Epithelial cell of prostate (primary cell): ENCODE measurements around the gene STIP1.

ENCODE experiments used
- DNase-seq: peaks from one replicate; pipeline ENCODE4 v3.0.0-alpha.2; 2011; ENCODE audit warnings: low read depth, low spot score
- H3K27ac ChIP-seq: fragments of 450-650 bp; 2 replicates; pipeline ENCODE4 v1.5.1; 2017; ENCODE audit warnings: mild to moderate bottlenecking

The STIP1 gene

DNA sequence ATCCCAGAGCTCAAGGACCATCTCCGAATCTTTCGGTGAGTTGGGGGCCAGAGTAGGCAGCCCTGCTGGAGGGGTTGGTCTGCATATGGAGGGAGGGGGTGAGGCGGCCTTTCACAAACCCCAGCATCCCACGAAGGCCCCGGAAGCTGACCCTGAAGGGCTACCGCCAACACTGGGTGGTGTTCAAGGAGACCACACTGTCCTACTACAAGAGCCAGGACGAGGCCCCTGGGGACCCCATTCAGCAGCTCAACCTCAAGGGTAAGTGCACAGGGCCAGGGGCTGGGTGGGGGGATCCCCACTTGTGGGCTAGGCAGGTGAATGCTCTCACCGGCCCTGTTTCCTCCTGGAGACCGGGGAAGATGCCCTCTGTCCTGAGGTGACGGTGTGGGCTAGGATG is 33.8 kb downstream of the STIP1 start:
- no peak overlapping the region for H3K27ac ChIP-seq
- no peak for DNase-seq

DNA sequence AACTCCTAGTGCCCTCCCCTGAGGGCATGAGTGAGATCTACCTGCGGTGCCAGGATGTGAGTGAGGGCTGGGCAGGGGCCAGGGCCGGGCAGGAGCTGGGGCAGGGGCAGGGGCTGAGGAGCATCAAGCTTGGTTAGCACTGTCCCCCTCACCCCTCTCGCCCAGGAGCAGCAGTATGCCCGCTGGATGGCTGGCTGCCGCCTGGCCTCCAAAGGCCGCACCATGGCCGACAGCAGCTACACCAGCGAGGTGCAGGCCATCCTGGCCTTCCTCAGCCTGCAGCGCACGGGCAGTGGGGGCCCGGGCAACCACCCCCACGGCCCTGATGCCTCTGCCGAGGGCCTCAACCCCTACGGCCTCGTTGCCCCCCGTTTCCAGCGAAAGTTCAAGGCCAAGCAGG is 34.3 kb downstream of the STIP1 start:
- H3K27ac ChIP-seq, result no peak overlapping the region
- DNase-seq, result no peak

GRCh38 chr11:64220798-64221197 is 34.8 kb downstream of the STIP1 start:
- H3K27ac ChIP-seq, result no peak overlapping the region

DNA sequence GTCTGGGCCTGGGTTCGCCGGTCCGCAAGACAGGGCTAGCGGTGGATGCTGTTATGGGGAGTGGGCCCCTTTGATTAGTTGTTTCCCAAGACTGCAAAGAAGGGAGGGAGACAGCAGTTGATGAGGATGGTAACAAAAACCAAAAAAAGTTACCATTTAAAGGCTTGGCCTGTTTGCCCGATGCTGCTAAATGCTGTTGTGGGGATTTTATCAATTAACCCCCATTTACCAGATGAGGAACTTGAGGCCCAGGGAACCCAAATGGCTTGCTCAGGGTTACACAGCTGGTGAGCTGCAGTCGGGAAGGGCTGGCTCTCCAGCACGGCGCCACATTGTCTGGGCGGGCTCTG is 36.7 kb downstream of the STIP1 start:
- no peak for DNase-seq
- H3K27ac ChIP-seq, result no peak overlapping the region

More at GRCh38 chr11:64220798-64221197, 34.8 kb downstream of the STIP1 start:
- DNase-seq, result no peak

GRCh38 chr11:64223001-64223651 is 37.2 kb downstream of the STIP1 start:
- peak overlapping the region; percentile 10 for H3K27ac ChIP-seq
- no peak for DNase-seq

DNA sequence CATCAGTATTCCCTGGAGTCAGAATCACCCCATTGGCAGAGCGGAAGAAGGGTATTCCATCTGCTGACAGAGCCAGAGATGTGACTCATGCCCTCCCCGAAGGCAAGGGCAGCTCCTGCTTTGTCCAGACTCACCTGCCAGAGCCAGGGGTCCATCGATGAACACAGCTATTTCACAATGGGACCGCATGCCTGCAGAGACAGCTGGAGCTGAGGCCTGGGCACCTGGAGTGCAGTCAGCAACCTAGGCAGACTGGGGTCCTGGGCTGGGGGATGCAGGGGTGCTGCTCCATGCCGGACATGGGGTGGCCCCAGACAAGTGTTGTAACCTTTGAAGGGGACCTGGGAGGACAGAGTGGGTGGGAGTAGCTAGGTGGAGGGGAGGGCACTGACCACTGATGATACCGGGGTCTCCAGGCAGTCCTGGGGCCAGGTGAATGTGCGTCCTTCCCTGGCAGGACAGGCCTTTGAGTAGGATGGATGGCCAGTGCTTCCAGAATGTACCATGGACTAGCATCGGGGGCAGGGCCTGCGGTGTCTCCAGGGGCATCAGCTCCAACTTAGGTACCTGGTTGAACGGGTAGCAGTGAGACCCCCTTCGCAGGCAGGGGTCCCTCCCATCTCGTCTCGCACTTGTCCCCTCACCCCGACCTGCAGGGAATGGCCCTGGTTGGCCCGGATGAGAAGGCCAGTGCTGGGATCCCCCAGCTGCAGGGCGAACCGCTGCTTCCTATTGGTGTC is 38.4 kb downstream of the STIP1 start:
- H3K27ac ChIP-seq, result peak overlapping the region; percentile 10
- DNase-seq, result no peak

DNA sequence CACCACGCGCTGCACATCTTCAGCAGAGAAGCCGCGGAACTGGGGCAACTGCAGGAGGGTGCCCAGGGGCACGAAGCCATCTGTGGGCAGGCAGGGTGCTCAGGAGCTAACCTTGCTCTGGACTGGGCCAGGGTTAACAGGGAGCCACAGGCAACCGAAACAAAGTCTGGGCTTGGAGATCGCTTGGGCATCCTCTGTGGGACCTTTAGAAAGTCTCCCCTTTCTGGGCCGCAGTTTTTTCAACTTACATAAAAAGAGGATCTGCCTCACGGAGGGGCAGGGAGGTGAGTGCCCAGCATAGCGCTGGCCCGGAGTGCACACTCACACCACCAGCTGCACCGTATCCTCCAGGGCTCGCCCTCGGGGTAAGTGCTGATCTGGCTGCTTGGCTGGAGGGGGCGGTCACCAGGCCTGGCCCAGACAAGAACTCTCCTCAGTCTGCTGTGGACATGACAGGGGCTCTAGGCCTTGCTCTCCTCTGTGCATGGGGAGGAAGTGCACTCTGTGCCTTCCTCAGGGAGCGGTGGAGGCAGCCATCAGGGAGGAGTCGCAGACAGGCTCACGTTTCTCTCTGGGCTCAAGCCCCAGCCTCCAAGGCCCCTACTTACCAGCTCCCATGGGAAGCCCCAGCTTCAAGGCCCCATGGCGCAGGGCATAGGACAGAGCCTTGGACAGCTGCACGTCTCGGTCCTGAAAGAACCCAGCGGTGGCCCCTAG is 39.1 kb downstream of the STIP1 start:
- no peak for DNase-seq
- H3K27ac ChIP-seq, result peak overlapping the region; percentile 66

GRCh38 chr11:64225608-64226506 is 39.9 kb downstream of the STIP1 start, which contains the start of the genes NUDT22 and TRPT1:
TSS of gene NUDT22 (plus strand) at chr11:64226274. CDS start at chr11:64226653, 379 bp downstream.
TSS of gene TRPT1 (minus strand) at chr11:64226186. CDS start at chr11:64225860, 326 bp downstream.
- H3K27ac ChIP-seq, result peak within 1 kb of the TSS; percentile 66
- no peak for DNase-seq

GRCh38 chr11:64226507-64227051 is 40.6 kb downstream of the STIP1 start:
- peak overlapping the region; percentile 66 for H3K27ac ChIP-seq
- DNase-seq, result no peak

DNA sequence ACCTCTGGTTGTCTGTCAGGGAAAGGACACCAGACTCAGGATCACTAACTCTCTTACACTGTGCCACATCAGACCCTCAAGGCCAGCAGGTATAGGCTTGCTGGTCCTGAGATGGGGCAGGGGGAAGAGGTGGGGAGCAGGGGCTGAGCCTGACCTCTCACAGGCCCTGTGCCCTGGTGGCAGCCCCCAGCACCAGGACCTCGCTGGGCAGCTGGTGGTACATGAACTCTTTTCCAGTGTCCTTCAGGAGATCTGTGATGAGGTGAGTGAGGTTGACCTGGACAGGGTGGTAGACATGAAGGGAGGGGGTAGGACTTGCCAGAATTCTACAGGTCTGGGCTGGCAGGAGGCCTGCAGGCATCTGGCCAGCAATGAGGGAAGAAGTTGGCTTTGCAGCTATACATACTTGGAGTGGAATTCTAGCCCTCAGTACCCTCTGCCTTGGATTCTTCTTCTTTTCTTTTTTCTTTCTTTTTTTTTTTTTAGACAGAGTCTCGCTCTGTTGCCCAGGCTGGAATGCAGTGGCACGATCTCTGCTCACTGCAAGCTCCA is 41.5 kb downstream of the STIP1 start:
- H3K27ac ChIP-seq, result peak overlapping the region; percentile 66
- DNase-seq, result no peak

- no peak for DNase-seq
- peak overlapping the region; percentile 34 for H3K27ac ChIP-seq
Observed at GRCh38 chr11:64229090-64229743, 43.2 kb downstream of the STIP1 start.

GRCh38 chr11:64229744-64230170 is 43.8 kb downstream of the STIP1 start:
- no peak for DNase-seq
- peak overlapping the region; percentile 34 for H3K27ac ChIP-seq

GRCh38 chr11:64230171-64230984 is 44.4 kb downstream of the STIP1 start, which contains the start of gene DNAJC4:
TSS of gene DNAJC4 (plus strand) at chr11:64230548. CDS start at chr11:64230855, 307 bp downstream.
- peak within 1 kb of the TSS; percentile 34 for H3K27ac ChIP-seq
- DNase-seq, result no peak

DNA sequence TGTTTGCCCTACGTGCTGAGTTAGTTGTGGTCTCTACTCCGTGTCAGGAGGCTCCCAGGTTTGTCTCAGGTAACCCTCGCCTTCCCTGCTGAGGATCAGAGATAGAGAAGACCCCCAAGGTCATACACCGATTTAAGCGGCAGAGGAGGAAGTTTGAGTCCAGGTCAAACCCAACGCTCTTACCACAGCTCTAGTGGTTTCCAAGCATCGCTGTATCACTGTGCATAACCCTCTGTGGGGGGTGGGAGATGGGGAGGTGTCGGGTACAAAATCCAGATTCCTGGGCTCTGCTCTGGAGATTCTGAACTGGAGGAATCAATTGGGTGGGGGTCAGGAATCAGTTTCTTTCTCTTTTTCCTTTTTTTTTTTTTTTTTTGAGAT is 45.0 kb downstream of the STIP1 start:
- peak overlapping the region; percentile 34 for H3K27ac ChIP-seq
- DNase-seq, result no peak

DNA sequence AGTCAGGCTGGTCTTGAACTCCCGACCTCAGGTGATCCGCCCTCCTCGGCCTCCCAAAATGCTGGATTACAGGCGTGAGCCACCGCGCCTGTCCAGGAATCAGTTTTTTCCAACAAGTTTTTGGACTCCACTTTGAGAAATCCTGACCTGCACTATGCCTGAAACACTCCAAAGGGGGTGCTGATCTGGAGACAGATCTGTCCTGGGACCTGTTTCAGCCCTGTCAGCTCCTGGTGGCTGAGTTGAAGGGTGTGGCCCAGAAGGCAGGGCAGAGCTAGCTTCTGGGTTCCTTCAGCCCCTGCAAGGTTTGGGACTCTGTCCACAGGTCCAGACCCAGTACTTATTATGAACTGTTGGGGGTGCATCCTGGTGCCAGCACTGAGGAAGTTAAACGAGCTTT is 45.6 kb downstream of the STIP1 start:
- no peak for DNase-seq

GRCh38 chr11:64232182-64232966 is 46.4 kb downstream of the STIP1 start:
- H3K27ac ChIP-seq, result no peak overlapping the region
- no peak for DNase-seq

More for the DNA sequence above, 45.6 kb downstream of the STIP1 start:
- H3K27ac ChIP-seq, result no peak overlapping the region

- H3K27ac ChIP-seq, result no peak overlapping the region
- DNase-seq, result no peak
Observed at GRCh38 chr11:64232967-64233315, 47.0 kb downstream of the STIP1 start.
